Spleen (tissue), 7 donors: ENCODE results near the gene ISM2.
A peak's percentile ranks its signal among the peaks of the same experiment; 100 is the strongest.

ENCODE experiments used
- CTCF ChIP-seq, 11 experiments: fragments of 200-600 bp in 7 of 11; fragments of 450-650 bp in 4 of 11; sonication (generic) in 4 of 11; IDR thresholded peaks in 8 of 11; conservative IDR thresholded peaks in 3 of 11; 1 replicate in 7 of 11; 2 replicates in 4 of 11; pipeline versions ENCODE4 v1.4.0 to v1.8.0; 2016 to 2021; ENCODE audit warnings: antibody characterized with exemption in 11 of 11, inconsistent platforms in 4 of 11, mild to moderate bottlenecking in 1 of 11
- POLR2A ChIP-seq, 3 donors: fragments of 450-650 bp; IDR thresholded peaks; one replicate each; pipeline ENCODE4 v1.5.1; 2017; ENCODE audit warnings: antibody characterized with exemption in 3 of 3, mild to moderate bottlenecking in 1 of 3
- POLR2AphosphoS5 ChIP-seq, 3 donors: sonication (generic); formaldehyde crosslinking; IDR thresholded peaks; one replicate each; pipeline ENCODE4 v1.5.1; 2017; ENCODE audit warnings: antibody characterized with exemption in 3 of 3
- donor health status: DM: no; HTN: no; CAD: no; lungs with moderate emphysema.
- donor health status: DM: no; HTN: no; CAD: no.
- donor health status: DM: no; HTN: no; CAD: no.

GRCh38 chr14:77457115-77457521, 41.5 kb downstream of the ISM2 start:
- TF ChIP-seq CTCF (IDR thresholded peaks at IDR 0.05 in 8 of 11, conservative IDR thresholded peaks at IDR 0.05 in 3 of 11), result no peak
- TF ChIP-seq POLR2AphosphoS5 (IDR thresholded peaks at IDR 0.05), result peak in 1 of 3 donors; percentile 84
- peak in 1 of 3 donors; percentile 66 for TF ChIP-seq POLR2A (IDR thresholded peaks at IDR 0.05)
